Measurements from ENCODE around the gene TXNDC2. TPM values are rescaled to one million over a fixed set of nuclear protein-coding genes. Genes with fewer than 3 reads are reported as not detected.
"Not testable (repeated sequence)": the region's sequence is repeated elsewhere in the genome, so short reads cannot be mapped to it uniquely, and the experiment has no call there.

Gene TXNDC2
- total RNA-seq, 4 donors from 2014 or later, result 0.26 to 1.0 (median 0.58) TPM

GRCh38 chr18:9855681-9856080, 30.1 kb upstream of the TXNDC2 start:
- TF ChIP-seq POLR2AphosphoS5 (IDR thresholded peaks at IDR 0.05), result peak in 1 of 2 donors; percentile 22
- peak; percentile 1 for TF ChIP-seq EP300 (IDR thresholded peaks at IDR 0.05)
- no peak for TF ChIP-seq POLR2A (IDR thresholded peaks at IDR 0.05; ENCODE audit: low read depth)
- Histone ChIP-seq H3K4me3 (peak overlapping the region in 1 of 4 donors; percentile 1), H3K27me3 (no peaks in the 10 kb centered on the region), H3K9me3 (no peaks in the 10 kb centered on the region), H3K27ac (replicated peaks in 1 of 4) (peak overlapping the region; percentile 86 to 88 (median 86)), H3K4me1 (peaks cover 0 to 43% (median 38%) of the 10 kb centered on the region in 4 donors), H3K36me3 (peaks cover 0 to 12% (median 2%) of the 10 kb centered on the region in 4 donors)
- WGBS, result 70% methylated on average over 9 of the region's 9 CpGs
- intact Hi-C loops (cut with DNase I), result no loop called here
- DNase-seq (ENCODE audit: extremely low spot score), result no peak

GRCh38 chr18:9856092-9856491, 29.7 kb upstream of the TXNDC2 start:
- TF ChIP-seq POLR2AphosphoS5 (IDR thresholded peaks at IDR 0.05) (no peak), EP300 (IDR thresholded peaks at IDR 0.05) (no peak), CTCF (IDR thresholded peaks at IDR 0.05) (no peak), POLR2A (IDR thresholded peaks at IDR 0.05; ENCODE audit: low read depth) (no peak)
- no peak for DNase-seq (ENCODE audit: extremely low spot score)
- H3K27me3 ChIP-seq, result no peaks in the 10 kb centered on the region
- intact Hi-C loops (cut with DNase I), result no loop called here
- H3K36me3 ChIP-seq, result peaks cover 0 to 15% (median 2%) of the 10 kb centered on the region in 4 donors
- H3K4me3 ChIP-seq, result no peak overlapping the region
- peak overlapping the region; percentile 86 to 88 (median 86) for H3K27ac ChIP-seq (replicated peaks in 1 of 4)
- H3K9me3 ChIP-seq, result no peaks in the 10 kb centered on the region
- WGBS, result 95% methylated on average over 3 of the region's 3 CpGs
- H3K4me1 ChIP-seq, result peaks cover 0 to 40% (median 36%) of the 10 kb centered on the region in 4 donors

GRCh38 chr18:9857479-9857998, 28.2 kb upstream of the TXNDC2 start:
- H3K9me3 ChIP-seq; DNase-seq (ENCODE audit: extremely low spot score); H3K27me3 ChIP-seq; intact Hi-C loops (cut with DNase I); H3K4me3 ChIP-seq: not testable (repeated sequence)
- Histone ChIP-seq H3K36me3 (peaks cover 0 to 24% (median 3%) of the 10 kb centered on the region in 4 donors), H3K4me1 (peaks cover 0 to 36% (median 32%) of the 10 kb centered on the region in 4 donors), H3K27ac (replicated peaks in 1 of 4) (peak overlapping the region in 1 of 4 donors; percentile 88)
- 96% methylated on average over 4 of the region's 4 CpGs for whole genome bisulfite sequencing

GRCh38 chr18:9858642-9859041, 27.1 kb upstream of the TXNDC2 start:
- intact Hi-C loops (cut with DNase I), result no loop called here
- Histone ChIP-seq H3K9me3 (no peaks in the 10 kb centered on the region), H3K4me1 (peaks cover 0 to 36% (median 32%) of the 10 kb centered on the region in 4 donors), H3K27ac (replicated peaks in 1 of 4) (no peak overlapping the region), H3K36me3 (peaks cover 0 to 24% (median 5%) of the 10 kb centered on the region in 4 donors), H3K4me3 (no peak overlapping the region), H3K27me3 (no peaks in the 10 kb centered on the region)
- no peak for TF ChIP-seq CTCF (IDR thresholded peaks at IDR 0.05)
- no peak for TF ChIP-seq POLR2AphosphoS5 (IDR thresholded peaks at IDR 0.05)
- TF ChIP-seq EP300 (IDR thresholded peaks at IDR 0.05), result no peak
- TF ChIP-seq POLR2A (IDR thresholded peaks at IDR 0.05; ENCODE audit: low read depth), result no peak
- no peak for DNase-seq (ENCODE audit: extremely low spot score)
- 96% methylated on average over 5 of the region's 5 CpGs for WGBS

GRCh38 chr18:9859232-9859631, 26.5 kb upstream of the TXNDC2 start:
- peaks cover 0 to 32% (median 28%) of the 10 kb centered on the region in 4 donors for H3K4me1 ChIP-seq
- TF ChIP-seq POLR2A (IDR thresholded peaks at IDR 0.05; ENCODE audit: low read depth) (no peak), POLR2AphosphoS5 (IDR thresholded peaks at IDR 0.05) (no peak), EP300 (IDR thresholded peaks at IDR 0.05) (no peak), CTCF (IDR thresholded peaks at IDR 0.05) (no peak)
- H3K9me3 ChIP-seq, result no peaks in the 10 kb centered on the region
- intact Hi-C loops (cut with DNase I), result no loop called here
- no peak for DNase-seq (ENCODE audit: extremely low spot score)
- WGBS, result 98% methylated on average over 7 of the region's 7 CpGs
- H3K27ac ChIP-seq (replicated peaks in 1 of 4), result no peak overlapping the region
- no peaks in the 10 kb centered on the region for H3K27me3 ChIP-seq
- H3K4me3 ChIP-seq, result no peak overlapping the region
- peaks cover 0 to 24% (median 5%) of the 10 kb centered on the region in 4 donors for H3K36me3 ChIP-seq

Data from esophagus muscularis mucosa (tissue), 4 donors.